GM06990 (cell line): Measurements from ENCODE around the gene CNTFR.

Source experiments
- DNase-seq: peaks from one replicate; pipeline ENCODE4 v3.0.0-alpha.2; 2011; ENCODE audit not compliant: insufficient read length; ENCODE audit errors: extremely low read depth
- H3K27me3 ChIP-seq: replicated peaks from 2 replicates; pipeline ENCODE4 v1.6.0; 2011; ENCODE audit warnings: low read length; ENCODE audit not compliant: control insufficient read depth, insufficient read depth
- H3K36me3 ChIP-seq: 2 replicates; pipeline ENCODE4 v1.5.1; 2011; ENCODE audit warnings: low read length; ENCODE audit not compliant: control insufficient read depth, insufficient read depth
- H3K4me3 ChIP-seq: replicated peaks from 2 replicates; pipeline ENCODE4 v1.5.1; 2011; ENCODE audit warnings: low read depth, mild to moderate bottlenecking, control low read depth, low read length
- CTCF ChIP-seq: IDR thresholded peaks from 2 replicates; pipeline ENCODE4 v1.5.1; 2011; ENCODE audit warnings: low read length, control low read depth, mild to moderate bottlenecking, inconsistent platforms; ENCODE audit not compliant: insufficient read depth, poor library complexity, severe bottlenecking

The CNTFR gene

GRCh38 chr9:34562135-34562745 is 27.3 kb downstream of the CNTFR start:
- TF ChIP-seq CTCF = peak; percentile 65
- H3K36me3 ChIP-seq = no peaks in the 10 kb centered on the region
- DNase-seq = no peak
- H3K4me3 ChIP-seq = no peak overlapping the region
- peaks cover 11% of the 10 kb centered on the region for H3K27me3 ChIP-seq

GRCh38 chr9:34560599-34561214 is 28.8 kb downstream of the CNTFR start:
- no peaks in the 10 kb centered on the region for H3K36me3 ChIP-seq
- DNase-seq = no peak
- no peak for TF ChIP-seq CTCF
- H3K4me3 ChIP-seq = no peak overlapping the region
- peaks cover 5% of the 10 kb centered on the region for H3K27me3 ChIP-seq

GRCh38 chr9:34559624-34560455 is 29.7 kb downstream of the CNTFR start:
- no peak for DNase-seq
- H3K4me3 ChIP-seq = no peak overlapping the region
- TF ChIP-seq CTCF = no peak
- peaks cover 6% of the 10 kb centered on the region for H3K27me3 ChIP-seq
- no peaks in the 10 kb centered on the region for H3K36me3 ChIP-seq

GRCh38 chr9:34558919-34559623 is 30.5 kb downstream of the CNTFR start:
- no peaks in the 10 kb centered on the region for H3K36me3 ChIP-seq
- no peak for DNase-seq
- H3K27me3 ChIP-seq = peaks cover 8% of the 10 kb centered on the region
- no peak for TF ChIP-seq CTCF
- no peak overlapping the region for H3K4me3 ChIP-seq

GRCh38 chr9:34558364-34558763 is 31.2 kb downstream of the CNTFR start:
- DNase-seq = no peak
- Histone ChIP-seq H3K36me3 (no peaks in the 10 kb centered on the region), H3K27me3 (peaks cover 8% of the 10 kb centered on the region), H3K4me3 (no peak overlapping the region)
- TF ChIP-seq CTCF = no peak
